Aorta (tissue), 5 donors: ENCODE data around the gene CPHXL. TPM values are rescaled to one million over a fixed set of nuclear protein-coding genes. Genes with fewer than 3 reads are reported as not detected.

Experiments
- ATAC-seq: fragments of 200-7000 bp; cut with Tn5 transposase; one replicate; pipeline ENCODE4 v1.9.1; 2022; ENCODE audit warnings: moderate library complexity; ENCODE audit not compliant: low FRiP score
- DNase-seq, 2 donors: peaks; one replicate each; pipeline ENCODE4 v3.0.0-alpha.2; 2020
- H3K27ac ChIP-seq, 2 donors: one replicate each; pipeline ENCODE4 v1.5.1; 2013; ENCODE audit warnings: low read length in 2 of 2, mild to moderate bottlenecking in 2 of 2, moderate library complexity in 2 of 2, control low read depth in 1 of 2, inconsistent platforms in 1 of 2, low read depth in 1 of 2
- H3K27me3 ChIP-seq, 2 donors: one replicate each; pipeline ENCODE4 v1.6.1; 2013; ENCODE audit warnings: control low read depth in 1 of 2, low read length in 1 of 2, mild to moderate bottlenecking in 1 of 2, moderate library complexity in 1 of 2; ENCODE audit not compliant: insufficient read depth in 2 of 2, control insufficient read depth in 1 of 2
- H3K36me3 ChIP-seq, 2 donors: one replicate each; pipeline ENCODE4 v1.6.1; 2013; ENCODE audit warnings: control low read depth in 1 of 2, low read length in 1 of 2, mild to moderate bottlenecking in 1 of 2; ENCODE audit not compliant: insufficient read depth in 2 of 2, control insufficient read depth in 1 of 2
- H3K4me1 ChIP-seq, 2 donors: one replicate each; pipeline ENCODE4 v1.6.1; 2013; ENCODE audit warnings: low read length in 2 of 2, control low read depth in 1 of 2, mild to moderate bottlenecking in 1 of 2, moderate library complexity in 1 of 2; ENCODE audit not compliant: insufficient read depth in 2 of 2, control insufficient read depth in 1 of 2
- H3K4me3 ChIP-seq, 2 donors: one replicate each; pipeline ENCODE4 v1.5.1; 2013; ENCODE audit warnings: low read length in 2 of 2, control low read depth in 1 of 2, mild to moderate bottlenecking in 1 of 2
- H3K9me3 ChIP-seq: one replicate; pipeline ENCODE4 v1.6.1; 2013; ENCODE audit warnings: mild to moderate bottlenecking, low read length; ENCODE audit not compliant: control insufficient read depth
- WGBS, 2 donors: extraction: QIAGEN DNeasy Blood & Tissue Kit; methylation state at CpG; one replicate each; pipeline ENCODE4 v1.1.7; 2013; 5-methylcytosine and 5-hydroxymethylcytosine counted together
- intact Hi-C, 2 donors: fragments of 100-400 bp; cut with DNase I; formaldehyde crosslinking; loops; one replicate each; pipeline versions ENCODE4 v1.14.2 to v1.15.0; 2022
- polyA plus RNA-seq, 2 donors: library from polyadenylated mRNA; stranded (reverse); fragments of 200-250 nt; gene quantifications; one replicate each; pipeline ENCODE4 v1.2.3, GENCODE V29; 2013
- total RNA-seq, 2 donors: library from RNA; stranded (reverse); fragmentation: NEBNext Ultra II Directional; extraction: Animal tissue kit (Norgen Biotek cat#: 25700); gene quantifications; one replicate each; pipeline ENCODE4 v1.2.1, GENCODE V29; 2021
- donor health status: healthy with polysubstance abuse.
- donor health status: Bipolar disorder and iron deficiency.
- donor health status: DM: no; HTN: no; CAD: no.
- donor health status: DM: no; HTN: no; CAD: no.
- donor health status: DM: yes; HTN: yes; CAD: no.

Gene CPHXL
- total and polyA plus RNA-seq, 4 donors: not detected

DNA sequence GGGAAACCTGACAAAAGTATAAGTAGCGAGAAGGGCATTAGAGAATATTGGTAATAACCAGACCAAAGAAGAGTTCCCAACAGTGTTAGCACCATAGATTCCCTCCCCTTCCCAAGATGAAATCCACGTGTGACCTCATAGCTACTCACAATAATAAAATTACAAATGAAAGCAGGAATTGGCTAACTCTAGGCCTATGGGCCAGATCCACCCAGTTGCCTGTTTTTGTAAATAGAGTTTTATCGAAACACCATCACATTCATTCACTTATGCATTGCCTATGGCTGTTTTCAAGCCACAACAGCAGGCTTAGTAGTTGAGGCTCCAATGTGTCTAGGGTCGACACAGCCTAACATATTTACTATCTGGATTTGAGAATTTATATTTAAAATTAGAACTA is 7.8 kb downstream of the CPHXL start:
- intact Hi-C loops: no loop called here
- Histone ChIP-seq H3K4me1 (no peaks in the 10 kb centered on the region), H3K27ac (no peak overlapping the region), H3K36me3 (no peaks in the 10 kb centered on the region), H3K4me3 (no peak overlapping the region), H3K27me3 (no peaks in the 10 kb centered on the region), H3K9me3 (no peaks in the 10 kb centered on the region)
- DNase-seq (no peak), ATAC-seq (no peak)
- 90 to 95% methylated on average over 4 of the region's 4 CpGs for WGBS, 2 donors

- no peak for DNase-seq
- no peaks in the 10 kb centered on the region for H3K36me3 ChIP-seq
- H3K9me3 ChIP-seq: peaks cover 2% of the 10 kb centered on the region
- H3K27me3 ChIP-seq: no peaks in the 10 kb centered on the region
- intact Hi-C loops: no loop called here
- no peak overlapping the region for H3K27ac ChIP-seq
- no peaks in the 10 kb centered on the region for H3K4me1 ChIP-seq
- ATAC-seq: no peak
- no peak overlapping the region for H3K4me3 ChIP-seq
These were observed 11.6 kb downstream of the CPHXL start for GRCh38 chr16:75714661-75715060.

DNA sequence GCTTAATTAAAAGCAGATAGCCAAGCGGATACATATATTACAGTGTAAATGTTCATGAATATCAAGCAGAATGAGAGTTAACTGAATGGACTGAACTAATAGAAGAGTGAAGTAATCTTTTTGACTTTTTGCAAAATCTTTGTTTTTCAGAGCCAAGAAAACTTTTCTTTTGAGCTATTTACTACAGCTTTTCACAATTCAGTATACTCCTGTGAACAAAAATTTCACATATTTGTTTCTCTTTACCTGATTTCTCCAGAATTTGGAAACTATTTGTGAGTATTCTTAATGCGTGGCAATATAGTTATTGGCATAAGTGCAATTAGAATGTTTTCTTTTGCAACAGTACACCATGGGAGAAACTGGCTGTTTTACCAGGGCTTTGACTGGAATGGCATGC is 15.9 kb downstream of the CPHXL start:
- H3K36me3 ChIP-seq: no peaks in the 10 kb centered on the region
- ATAC-seq: no peak
- no peak overlapping the region for H3K4me3 ChIP-seq
- DNase-seq: no peak
- intact Hi-C loops: no loop called here
- WGBS, 2 donors: 79 to 83% methylated on average over 2 of the region's 2 CpGs
- H3K27ac ChIP-seq: no peak overlapping the region
- H3K4me1 ChIP-seq: no peaks in the 10 kb centered on the region
- no peaks in the 10 kb centered on the region for H3K27me3 ChIP-seq
- H3K9me3 ChIP-seq: peaks cover 2% of the 10 kb centered on the region

DNA sequence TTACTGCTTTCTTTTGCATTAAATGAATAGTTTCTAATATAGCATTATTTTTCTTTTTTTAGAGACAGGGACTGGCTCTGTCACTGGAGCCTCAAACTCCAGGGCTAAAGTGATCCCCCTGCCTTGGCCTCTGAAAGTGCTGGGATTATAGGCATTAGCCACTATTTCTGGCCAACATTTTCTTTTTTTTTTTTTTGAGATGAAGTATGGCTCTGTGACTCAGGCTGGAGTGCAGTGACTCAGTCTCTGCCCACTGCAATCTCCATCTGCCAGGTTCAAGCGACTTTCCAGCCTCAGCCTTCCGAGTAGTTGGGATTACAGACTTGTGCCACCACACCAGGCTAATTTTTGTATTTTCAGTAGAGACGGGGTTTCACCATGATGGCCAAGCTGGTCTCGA is 23.0 kb downstream of the CPHXL start:
- Histone ChIP-seq H3K27me3 (no peaks in the 10 kb centered on the region), H3K36me3 (no peaks in the 10 kb centered on the region), H3K27ac (no peak overlapping the region), H3K4me1 (no peaks in the 10 kb centered on the region), H3K9me3 (no peaks in the 10 kb centered on the region), H3K4me3 (no peak overlapping the region)
- ATAC-seq (no peak), DNase-seq (no peak)
- intact Hi-C loops: no loop called here
- 59 to 83% methylated on average over 4 of the region's 4 CpGs for WGBS, 2 donors

- intact Hi-C loops: no loop called here
- 83 to 87% methylated on average over 2 of the region's 2 CpGs for WGBS, 2 donors
- H3K4me3 ChIP-seq: no peak overlapping the region
- no peak overlapping the region for H3K27ac ChIP-seq
- H3K27me3 ChIP-seq: no peaks in the 10 kb centered on the region
- ATAC-seq: no peak
- no peak for DNase-seq
- no peaks in the 10 kb centered on the region for H3K4me1 ChIP-seq
- H3K9me3 ChIP-seq: no peaks in the 10 kb centered on the region
- H3K36me3 ChIP-seq: no peaks in the 10 kb centered on the region
These were observed 24.0 kb downstream of the CPHXL start for GRCh38 chr16:75702242-75702641.

DNA sequence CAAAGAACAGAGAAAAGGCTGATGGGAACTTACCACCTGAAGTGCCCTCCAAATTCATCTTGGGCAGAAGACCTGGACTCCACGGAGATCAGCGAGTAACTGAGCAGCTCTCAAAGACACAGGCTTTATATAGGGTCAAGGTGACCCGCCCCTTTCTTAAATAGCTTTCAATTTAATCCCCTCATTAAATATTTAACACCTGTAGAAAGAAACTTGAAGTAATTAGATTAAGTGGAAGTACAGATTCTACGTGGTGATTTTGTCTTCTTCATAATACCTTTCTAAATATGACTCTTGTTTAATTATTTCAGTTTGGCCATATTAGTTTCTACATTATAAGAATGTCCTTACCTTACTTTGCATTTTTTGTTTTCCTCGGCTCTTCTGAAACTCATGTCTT is 24.9 kb downstream of the CPHXL start, which contains the start of gene DUXB:
Gene DUXB (minus strand): TSS at position 101 of the 400 bp plus-strand sequence. CDS start 43 bp downstream, at position 58.
- intact Hi-C loops: no loop called here
- DNase-seq (no peak), ATAC-seq (no peak)
- no peaks in the 10 kb centered on the region for H3K36me3 ChIP-seq
- H3K9me3 ChIP-seq: no peaks in the 10 kb centered on the region
- H3K27ac ChIP-seq: no peak within 1 kb of the TSS
- H3K4me1 ChIP-seq: no peaks in the 10 kb centered on the region
- H3K27me3 ChIP-seq: no peaks in the 10 kb centered on the region
- H3K4me3 ChIP-seq: no peak within 1 kb of the TSS
- 80 to 91% methylated on average over 5 of the region's 5 CpGs for WGBS, 2 donors

DNA sequence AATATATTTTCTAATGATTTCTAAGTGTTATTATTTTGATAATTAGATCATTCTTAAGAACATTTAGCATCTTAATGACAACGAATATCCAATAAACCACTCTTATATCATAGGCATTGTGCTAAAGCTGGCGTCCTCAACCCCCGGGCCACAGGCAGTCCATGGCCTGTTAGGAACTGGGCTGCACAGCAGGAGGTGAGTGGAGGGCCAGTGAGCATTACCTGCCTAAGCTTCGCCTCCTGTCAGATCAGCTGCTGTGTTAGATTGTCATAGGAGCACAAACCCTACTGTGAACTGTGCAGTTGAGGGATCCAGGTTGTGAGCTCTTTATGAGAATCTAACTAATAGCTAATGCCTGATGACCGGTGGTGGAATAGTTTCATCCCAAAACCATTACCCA is 28.7 kb downstream of the CPHXL start:
- H3K9me3 ChIP-seq: no peaks in the 10 kb centered on the region
- H3K27ac ChIP-seq: no peak overlapping the region
- H3K4me1 ChIP-seq: no peaks in the 10 kb centered on the region
- H3K36me3 ChIP-seq: no peaks in the 10 kb centered on the region
- no peaks in the 10 kb centered on the region for H3K27me3 ChIP-seq
- ATAC-seq (no peak), DNase-seq (no peak)
- 87 to 91% methylated on average over 5 of the region's 5 CpGs for WGBS, 2 donors
- no peak overlapping the region for H3K4me3 ChIP-seq
- intact Hi-C loops: no loop called here

GRCh38 chr16:75695708-75696107 is 30.6 kb downstream of the CPHXL start:
- no peaks in the 10 kb centered on the region for H3K27me3 ChIP-seq
- peaks cover 0 to 3% of the 10 kb centered on the region in 2 donors for H3K36me3 ChIP-seq
- intact Hi-C loops: no loop called here
- DNase-seq (no peak), ATAC-seq (no peak)
- WGBS, 2 donors: 73 to 79% methylated on average over 6 of the region's 6 CpGs
- H3K4me3 ChIP-seq: no peak overlapping the region
- H3K4me1 ChIP-seq: no peaks in the 10 kb centered on the region
- H3K27ac ChIP-seq: no peak overlapping the region
- no peaks in the 10 kb centered on the region for H3K9me3 ChIP-seq

DNA sequence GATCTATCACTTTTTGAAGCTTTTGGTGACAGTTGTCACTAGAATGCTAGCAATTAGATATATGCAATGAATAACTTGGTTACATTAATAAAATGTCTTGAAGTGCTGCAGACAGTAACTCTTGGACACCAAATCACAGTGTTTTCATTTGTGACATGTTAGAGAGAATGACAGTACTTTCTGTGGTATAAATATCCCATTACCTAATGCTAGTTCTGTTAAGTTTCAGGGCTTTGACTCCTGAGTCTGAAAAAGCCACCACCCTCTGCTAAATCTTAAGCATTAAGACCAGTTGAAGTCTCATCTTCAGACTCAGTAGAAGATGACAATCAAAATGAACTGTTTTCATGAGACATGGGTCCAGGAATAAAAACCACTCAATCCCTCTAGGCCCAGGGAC is 38.9 kb downstream of the CPHXL start:
- Histone ChIP-seq H3K36me3 (peaks cover 0 to 3% of the 10 kb centered on the region in 2 donors), H3K27me3 (no peaks in the 10 kb centered on the region), H3K4me3 (no peak overlapping the region), H3K9me3 (no peaks in the 10 kb centered on the region), H3K27ac (no peak overlapping the region), H3K4me1 (no peaks in the 10 kb centered on the region)
- intact Hi-C loops: no loop called here
- ATAC-seq: no peak
- no peak for DNase-seq
